K562 (cell line): ENCODE measurements around the gene CCDC9B. TPM values are rescaled to one million over a fixed set of nuclear protein-coding genes. Genes with fewer than 3 reads are reported as not detected.

Experiments
- E2F4 ChIP-seq: sonication (generic); formaldehyde crosslinking; IDR thresholded peaks from 2 replicates; pipeline ENCODE4 v1.8.0; 2022; ENCODE audit warnings: mild to moderate bottlenecking, low read depth, missing genetic modification reagents
- EHMT2 ChIP-seq: fragments of 450-650 bp; IDR thresholded peaks from 2 replicates; pipeline ENCODE4 v1.6.1; 2018; ENCODE audit warnings: antibody characterized with exemption
- HDAC1 ChIP-seq, 2 experiments: fragments of 450-650 bp; IDR thresholded peaks; 2 replicates each; pipeline ENCODE4 v1.6.1; 2016 to 2017; ENCODE audit warnings: inconsistent platforms in 1 of 2, mild to moderate bottlenecking in 1 of 2, moderate library complexity in 1 of 2
- MGA ChIP-seq: fragments of 450-650 bp; IDR thresholded peaks from 2 replicates; pipeline ENCODE4 v1.6.1; 2016; ENCODE audit warnings: mild to moderate bottlenecking, moderate library complexity
- MXI1 ChIP-seq: IDR thresholded peaks from 2 replicates; pipeline ENCODE4 v1.6.1; 2011; ENCODE audit warnings: low read depth, mild to moderate bottlenecking, improper control_type of control experiment, low read length
- NR4A1 ChIP-seq, 2 experiments: fragments of 250-450 bp in 1 of 2; fragments of 450-650 bp in 1 of 2; sonication (Bioruptor Pico) in 1 of 2; IDR thresholded peaks; 2 replicates each; pipeline versions ENCODE4 v1.4.0 to v1.6.1; 2016 to 2020; ENCODE audit warnings: mild to moderate bottlenecking in 2 of 2, missing compliant biosample characterization in 1 of 2, missing genetic modification characterization in 1 of 2, moderate library complexity in 1 of 2
- PTBP1 ChIP-seq: fragments of 200-400 bp; formaldehyde crosslinking; IDR thresholded peaks from 2 replicates; pipeline ENCODE4 v1.6.1; 2017; ENCODE audit warnings: low read depth, low read length
- RBFOX2 ChIP-seq: fragments of 200-400 bp; formaldehyde crosslinking; IDR thresholded peaks from 2 replicates; pipeline ENCODE4 v1.6.1; 2017; ENCODE audit warnings: low read depth, mild to moderate bottlenecking, low read length, moderate library complexity
- SIN3B ChIP-seq: fragments of 450-650 bp; IDR thresholded peaks from 2 replicates; pipeline ENCODE4 v1.6.1; 2017; ENCODE audit warnings: low read depth, mild to moderate bottlenecking, moderate library complexity
- TEAD2 ChIP-seq: fragments of 450-650 bp; IDR thresholded peaks from 2 replicates; pipeline ENCODE4 v1.6.1; 2016; ENCODE audit warnings: missing genetic modification characterization, control low read depth, missing compliant biosample characterization
- ZBTB1 ChIP-seq: sonication (generic); formaldehyde crosslinking; IDR thresholded peaks from 2 replicates; pipeline ENCODE4 v1.8.1; 2023; ENCODE audit warnings: missing genetic modification reagents, low read depth, mild to moderate bottlenecking, borderline replicate concordance
- ZBTB7A ChIP-seq: IDR thresholded peaks from 2 replicates; pipeline ENCODE4 v1.6.1; 2011; ENCODE audit warnings: low read depth, mild to moderate bottlenecking, low read length, moderate library complexity, borderline replicate concordance; ENCODE audit not compliant: control insufficient read depth
- polyA plus RNA-seq, 8 experiments: library from polyadenylated mRNA; depleted of rRNA in 4 of 8; stranded (reverse) in 5 of 8; unstranded in 3 of 8; fragments of >200 nt; fragmentation: Nextera tagmentation in 2 of 8; fragmentation: Illumina TruSeq in 1 of 8; extraction: Ambion mirVana in 2 of 8; extraction: Trizol in 1 of 8; gene quantifications; 2 replicates each; pipeline versions ENCODE4 v1.2.1 to v1.2.3, GENCODE V29; 2011 to 2014; ENCODE audit warnings: inconsistent platforms in 1 of 8, missing spikeins in 1 of 8
- total RNA-seq, 7 experiments: library from RNA; depleted of rRNA in 6 of 7; stranded (reverse); fragments of >200 nt in 6 of 7; fragmentation: Illumina TruSeq in 2 of 7; extraction: Trizol in 2 of 7; gene quantifications; 2 replicates each; pipeline versions ENCODE4 v1.2.1 to v1.2.3, GENCODE V29; 2011 to 2021; ENCODE audit warnings: low replicate concordance in 1 of 7

CCDC9B gene
- total and polyA plus RNA-seq, 9 of the 15 experiments (the other 6 are each of a cell fraction or from before 2014, with no cell fraction given) = 0.01 to 0.47 (median 0.15) TPM; not detected in 1

GRCh38 chr15:40357723-40358470 is 17.2 kb upstream of the CCDC9B start, which contains the start of gene DISP2 (continued):
- peak; percentile 63; the same call in 1 of the 2 replicates for TF ChIP-seq MGA
- peak; percentile 64; the same call in 1 of the 2 replicates for TF ChIP-seq MXI1
- 0 out of 2 replicates have a peak, but pooled peaks have one; percentile 76 for TF ChIP-seq EHMT2
- TF ChIP-seq E2F4 (CRISPR knock-in tag) = no peak
- TF ChIP-seq HDAC1 (IDR thresholded peaks at IDR 0.05) = peak in 1 of 2 experiments; percentile 85; a peak in 2 of 4 replicates
- peak; percentile 90 for TF ChIP-seq ZBTB1 (CRISPR knock-in tag)
- TF ChIP-seq RBFOX2 = 0 out of 2 replicates have a peak, but pooled peaks have one; percentile 25
- TF ChIP-seq TEAD2 (tag) = no peak
- TF ChIP-seq ZBTB7A = peak; percentile 59; the same call in 1 of the 2 replicates
- peak; percentile 38; the same call in 1 of the 2 replicates for TF ChIP-seq SIN3B
- TF ChIP-seq PTBP1 = no peak
- TF ChIP-seq NR4A1 (CRISPR knock-in tag; IDR thresholded peaks at IDR 0.05) = no peak
- no peak for TF ChIP-seq NR4A1 (tag; IDR thresholded peaks at IDR 0.05)
